Activated T-helper 1 cell treated with anti-CD3 and anti-CD28 coated beads, Interleukin-2, amount 50 U/mL, for 16 hours (primary cell): ENCODE measurements around the gene DGKD.

Experiments
- DNase-seq, 2 donors: peaks; one replicate each; pipeline ENCODE4 v3.0.0-alpha.2; 2020; ENCODE audit warnings: low read depth in 1 of 2, low spot score in 1 of 2

DGKD gene

DNA sequence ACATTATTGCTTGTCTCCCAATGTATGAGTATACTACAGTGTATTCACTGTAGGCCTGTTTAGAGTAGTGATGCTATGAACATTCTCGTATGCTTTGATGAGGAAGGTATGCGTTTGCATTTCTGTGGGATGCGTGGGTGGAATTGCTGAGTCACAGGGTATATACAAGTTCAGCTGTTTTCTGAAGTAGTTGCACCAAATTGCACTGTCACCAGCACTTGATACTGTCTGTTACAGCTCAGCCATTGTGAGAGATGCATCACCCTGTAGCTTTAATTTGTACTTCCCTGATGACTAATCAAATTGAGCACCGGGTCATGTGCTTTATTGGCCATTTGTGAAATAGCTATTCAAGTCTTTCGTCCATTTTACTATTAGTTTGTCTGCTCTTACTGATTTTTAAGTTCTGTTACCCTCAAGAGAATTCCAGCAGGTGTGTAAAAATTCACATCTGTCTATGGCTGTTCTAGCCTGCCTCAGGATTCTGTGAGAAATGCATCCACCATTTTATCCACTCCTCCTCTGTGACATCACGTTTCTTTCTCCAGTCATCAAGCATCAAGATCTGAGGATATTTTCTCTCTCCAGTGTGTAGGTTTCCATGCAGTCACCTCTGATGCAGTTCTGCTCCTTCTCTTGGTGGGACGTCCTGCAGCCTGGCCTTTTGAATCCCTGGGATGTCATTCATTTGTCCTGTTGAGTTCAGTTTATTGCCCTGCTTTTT, 72.5 kb downstream of the DGKD start:
- peak in 1 of 2 donors; percentile 44 for DNase-seq

GRCh38 chr2:233428008-233428407, 73.7 kb downstream of the DGKD start:
- no peak for DNase-seq

GRCh38 chr2:233428438-233428837, 74.1 kb downstream of the DGKD start:
- DNase-seq, result no peak

DNA sequence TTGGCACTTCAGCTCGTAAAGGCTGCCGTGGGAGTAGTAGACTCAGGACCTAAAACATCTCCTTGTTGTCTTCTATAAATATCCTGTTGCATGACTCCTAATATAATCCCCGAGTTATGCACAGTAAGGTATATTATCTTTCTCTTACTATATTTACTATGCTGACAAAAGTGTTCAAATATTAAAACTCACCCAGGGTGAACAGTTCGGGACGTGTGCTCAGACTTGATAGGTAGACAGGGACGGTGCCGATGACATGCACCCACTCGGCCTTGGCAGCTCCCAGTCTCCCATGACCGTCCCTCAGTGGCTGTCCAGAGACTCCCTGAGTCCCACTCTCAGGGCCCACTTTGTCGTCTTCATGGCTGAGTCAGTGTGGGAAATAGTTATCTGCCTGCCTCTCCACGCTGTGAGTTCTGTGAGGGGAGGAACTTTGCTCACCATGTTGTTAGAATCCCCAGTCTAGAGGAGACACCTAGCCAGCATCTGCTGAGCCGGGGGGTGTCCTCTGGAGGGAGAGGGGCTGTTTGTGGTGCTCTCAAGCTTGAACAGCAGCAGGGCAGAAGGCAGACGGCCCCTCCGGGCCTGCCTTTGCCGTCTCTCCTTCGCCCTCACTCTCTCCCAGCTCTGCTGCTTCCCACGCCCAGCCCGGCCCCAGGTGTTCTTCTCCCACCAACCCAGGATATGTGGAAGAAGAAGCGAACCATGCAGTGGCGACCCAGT, 75.0 kb downstream of the DGKD start:
- DNase-seq, result no peak

DNA sequence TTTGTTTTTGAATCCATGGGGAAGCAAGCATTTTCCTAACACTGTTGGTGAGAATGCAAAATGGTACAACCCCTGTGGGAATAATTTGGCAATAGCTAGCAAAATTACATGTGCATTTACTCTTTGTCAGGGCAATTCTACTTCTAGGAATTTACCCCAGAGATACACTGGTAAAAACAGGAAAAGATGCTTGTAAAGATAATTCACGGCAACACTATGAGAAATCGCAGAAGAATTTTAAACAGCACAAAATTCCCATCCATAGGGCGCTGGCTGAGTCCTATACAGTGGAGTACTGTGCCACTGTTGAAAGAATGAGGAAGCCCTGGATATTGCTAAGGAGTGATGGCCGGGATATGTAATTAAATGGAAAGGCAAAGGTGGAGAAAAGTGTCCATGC, 75.8 kb downstream of the DGKD start:
- no peak for DNase-seq

- no peak for DNase-seq
Observed at GRCh38 chr2:233430651-233431050, 76.4 kb downstream of the DGKD start.

DNA sequence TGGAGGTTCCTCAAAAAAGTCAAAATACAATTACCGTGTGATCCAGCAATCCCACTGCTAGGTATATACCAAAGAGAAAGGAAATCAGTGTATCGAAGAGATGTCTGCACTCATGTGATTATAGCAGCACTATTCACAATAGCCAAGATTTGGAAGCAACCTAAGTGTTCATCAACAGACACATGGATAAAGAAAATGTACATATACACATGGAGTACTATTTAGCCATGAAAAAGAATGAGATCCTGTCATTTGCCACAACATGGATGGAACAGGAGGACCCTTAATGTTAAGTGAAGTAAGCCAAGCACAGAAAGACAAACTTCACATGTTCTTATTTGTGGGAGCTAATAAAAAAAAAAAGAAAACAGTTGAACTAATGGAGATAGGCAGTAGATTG, 78.7 kb downstream of the DGKD start:
- no peak for DNase-seq

- no peak for DNase-seq
Observed at GRCh38 chr2:233433794-233434193, 79.5 kb downstream of the DGKD start.

DNA sequence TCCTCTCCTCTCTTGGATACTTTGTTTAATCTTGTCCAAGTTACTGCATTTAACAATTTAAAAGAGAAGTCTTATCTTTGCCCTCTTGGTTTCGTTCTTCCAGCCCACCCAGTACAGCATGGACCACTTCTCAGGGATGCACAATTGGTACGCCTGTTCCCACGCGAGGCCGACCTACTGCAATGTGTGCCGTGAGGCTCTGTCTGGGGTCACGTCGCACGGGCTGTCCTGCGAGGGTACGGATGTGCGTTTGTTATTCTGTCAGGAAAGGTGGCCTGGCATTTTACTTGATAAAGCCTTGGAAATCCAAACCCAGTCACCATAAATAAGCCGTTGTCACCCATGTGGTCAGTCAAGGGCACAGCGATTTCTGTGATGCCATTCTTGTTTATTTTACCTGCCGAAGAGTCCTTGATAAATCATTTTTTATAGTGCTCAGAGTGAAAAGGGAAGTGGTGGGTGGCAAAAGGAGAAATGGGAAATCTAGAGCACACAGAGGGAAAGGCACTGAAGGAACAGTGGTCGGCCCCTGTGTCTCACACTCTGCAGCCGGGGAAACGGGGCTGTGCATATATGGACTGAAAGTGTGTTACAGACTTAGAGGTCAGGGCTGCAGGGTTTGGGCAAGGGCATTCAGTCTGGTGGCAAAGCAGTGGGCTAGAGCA, 80.5 kb downstream of the DGKD start:
- no peak for DNase-seq

- DNase-seq, result no peak
Observed at GRCh38 chr2:233435436-233436190, 81.3 kb downstream of the DGKD start.

DNA sequence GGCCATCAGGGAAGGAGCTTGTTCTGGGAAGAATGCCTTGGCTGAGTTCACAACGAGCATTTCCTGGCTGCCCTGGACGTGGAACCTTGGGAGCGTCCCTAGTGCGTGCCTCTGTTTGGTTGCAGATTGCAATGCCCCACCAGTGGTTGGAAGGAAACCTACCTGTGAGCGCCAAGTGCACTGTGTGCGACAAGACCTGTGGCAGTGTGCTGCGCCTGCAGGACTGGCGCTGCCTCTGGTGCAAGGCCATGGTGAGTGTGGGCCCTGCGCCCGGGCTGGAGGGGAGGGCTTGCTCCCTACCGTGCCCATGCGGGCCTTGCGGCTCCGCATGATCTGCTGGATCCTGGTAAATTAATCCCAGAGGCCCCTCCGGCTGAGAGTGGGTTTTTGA, 81.9 kb downstream of the DGKD start:
- DNase-seq, result no peak

- no peak for DNase-seq
Observed at GRCh38 chr2:233436691-233437438, 82.6 kb downstream of the DGKD start.

GRCh38 chr2:233437439-233437955, 83.2 kb downstream of the DGKD start:
- no peak for DNase-seq

- DNase-seq, result no peak
Observed at GRCh38 chr2:233438573-233439147, 84.4 kb downstream of the DGKD start.

DNA sequence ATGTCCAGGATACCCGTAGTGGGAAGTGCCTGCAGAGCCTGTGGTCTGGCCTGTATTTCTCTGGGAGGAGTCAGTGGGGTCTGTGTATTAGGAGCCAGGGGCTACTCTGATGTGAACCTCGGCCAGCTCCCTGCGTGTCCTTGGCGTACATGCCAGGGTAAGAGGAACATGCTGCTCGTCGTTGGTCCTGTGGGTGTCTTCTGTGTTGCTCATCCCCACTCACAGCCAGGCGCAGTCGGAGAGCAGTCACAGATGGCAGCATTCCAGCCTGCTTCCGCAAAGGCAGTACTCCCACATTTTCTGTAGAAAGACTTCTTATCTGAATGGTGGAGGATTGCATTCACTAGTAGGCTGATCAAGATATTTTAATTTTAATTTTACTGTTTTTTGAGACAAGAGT, 84.9 kb downstream of the DGKD start:
- DNase-seq, result no peak

GRCh38 chr2:233440314-233440713, 86.0 kb downstream of the DGKD start:
- DNase-seq, result no peak

DNA sequence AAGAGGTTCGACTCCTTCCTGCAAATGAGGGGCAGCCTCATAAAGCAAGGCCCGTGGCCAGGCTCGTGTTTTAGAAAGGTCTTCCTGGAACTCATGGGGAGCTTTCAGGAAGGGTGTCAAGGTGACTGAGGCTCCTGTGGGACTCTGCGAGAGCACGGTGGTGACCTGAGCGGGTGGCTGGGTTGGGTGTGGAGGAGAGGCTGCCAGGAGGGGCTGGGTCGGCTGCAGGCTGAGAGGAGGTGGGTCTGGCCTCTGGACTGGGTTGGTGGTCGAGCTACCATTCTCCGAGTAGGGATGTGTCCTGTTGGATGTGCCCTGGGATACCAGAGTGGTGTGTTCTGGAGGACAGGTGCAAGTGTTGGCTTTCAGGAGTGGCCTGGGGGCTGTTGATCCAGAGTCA, 86.4 kb downstream of the DGKD start:
- DNase-seq, result no peak

DNA sequence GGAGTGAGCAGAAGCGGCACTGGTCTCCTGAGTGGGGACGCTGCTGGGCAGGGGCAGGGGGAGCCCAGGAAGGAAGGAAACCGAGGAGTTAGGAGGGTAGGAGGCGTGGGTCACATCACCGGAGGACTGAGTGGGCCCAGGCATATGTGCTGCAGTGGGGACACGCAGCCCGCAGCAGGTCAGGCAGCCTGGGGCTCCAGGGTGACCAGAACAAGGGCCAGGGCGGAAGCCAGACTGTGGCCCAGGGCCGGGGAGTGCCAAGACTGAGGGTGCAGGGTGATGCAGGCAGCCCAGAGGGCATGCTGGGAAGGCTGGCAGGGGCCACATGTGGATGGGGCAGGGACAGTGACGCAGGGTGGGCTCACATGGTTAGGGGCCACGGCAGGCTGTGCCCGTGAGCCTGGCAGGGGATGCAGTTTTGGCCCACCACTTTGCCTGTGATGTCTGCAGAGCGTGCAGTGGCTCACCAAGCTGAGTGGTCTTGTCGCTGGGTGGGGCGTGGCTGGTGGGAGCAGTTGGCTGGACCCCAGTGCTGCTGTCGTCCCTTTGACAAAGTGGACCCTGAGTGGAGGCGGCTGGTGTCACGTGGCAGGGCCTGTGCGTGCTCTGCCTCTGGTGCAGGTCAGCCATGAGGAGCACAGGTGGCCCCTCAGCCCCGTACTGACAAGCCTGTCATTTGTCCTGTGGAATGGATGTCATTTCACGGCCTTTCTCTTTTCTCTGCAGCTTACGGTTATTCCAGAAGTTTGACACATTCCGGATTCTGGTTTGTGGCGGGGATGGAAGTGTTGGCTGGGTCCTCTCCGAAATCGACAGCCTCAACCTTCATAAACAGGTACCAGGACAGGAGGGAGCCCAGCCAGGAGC, 87.1 kb downstream of the DGKD start:
- no peak for DNase-seq

DNA sequence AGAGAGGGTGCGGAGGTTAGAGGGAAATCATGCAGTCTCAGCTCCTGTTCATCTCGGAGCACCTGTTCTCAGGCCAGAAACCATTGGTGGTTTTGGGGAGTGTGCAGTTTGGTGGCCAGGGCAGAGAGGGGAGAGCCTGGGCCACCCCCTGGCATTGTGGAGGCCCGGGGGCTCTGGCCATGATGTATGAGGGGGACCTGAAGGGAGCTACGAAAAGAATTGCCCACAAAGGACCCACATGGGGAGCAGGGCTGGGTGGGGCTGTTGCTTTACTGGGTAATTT, 87.7 kb downstream of the DGKD start:
- no peak for DNase-seq
